ENCODE measurements around the gene ART4.

The ART4 gene

GRCh38 chr12:14843425-14843887 lies at the start of gene ART4:
TSS of gene ART4 (minus strand) at chr12:14843526. CDS start at chr12:14843113, 413 bp downstream.
- no peak for DNase-seq (ENCODE audit: low read depth in 2 of 3, low spot score in 1 of 3)

GRCh38 chr12:14892726-14893505 lies 49.6 kb upstream of the ART4 start:
- DNase-seq (ENCODE audit: low read depth in 2 of 3, low spot score in 1 of 3) = no peak

- no peak for DNase-seq (ENCODE audit: low read depth in 2 of 3, low spot score in 1 of 3)
Observed at GRCh38 chr12:14890701-14891100, 47.4 kb upstream of the ART4 start.

- DNase-seq (ENCODE audit: low read depth in 2 of 3, low spot score in 1 of 3) = no peak
Observed at GRCh38 chr12:14886271-14886670, 42.9 kb upstream of the ART4 start.

- DNase-seq (ENCODE audit: low read depth in 2 of 3, low spot score in 1 of 3) = no peak
Observed at GRCh38 chr12:14885718-14886221, 42.4 kb upstream of the ART4 start, which contains the start of gene MGP. TSS of gene MGP (minus strand) at chr12:14885854. CDS start at chr12:14885791, 63 bp downstream.

GRCh38 chr12:14884458-14884878 lies 41.1 kb upstream of the ART4 start:
- peak; percentile 55 for DNase-seq (ENCODE audit: low read depth in 2 of 3, low spot score in 1 of 3)

GRCh38 chr12:14883686-14884085 lies 40.4 kb upstream of the ART4 start:
- DNase-seq (ENCODE audit: low read depth in 2 of 3, low spot score in 1 of 3) = no peak

- no peak for DNase-seq (ENCODE audit: low read depth in 2 of 3, low spot score in 1 of 3)
Observed at GRCh38 chr12:14880890-14881453, 37.6 kb upstream of the ART4 start.

- no peak for DNase-seq (ENCODE audit: low read depth in 2 of 3, low spot score in 1 of 3)
Observed at GRCh38 chr12:14879222-14879933, 36.1 kb upstream of the ART4 start.

- DNase-seq (ENCODE audit: low read depth in 2 of 3, low spot score in 1 of 3) = no peak
Observed at GRCh38 chr12:14878488-14878887, 35.2 kb upstream of the ART4 start.

- DNase-seq (ENCODE audit: low read depth in 2 of 3, low spot score in 1 of 3) = no peak
Observed at GRCh38 chr12:14876833-14877232, 33.5 kb upstream of the ART4 start.

- DNase-seq (ENCODE audit: low read depth in 2 of 3, low spot score in 1 of 3) = no peak
Observed at GRCh38 chr12:14874882-14875281, 31.6 kb upstream of the ART4 start.

GRCh38 chr12:14873440-14874185 lies 30.3 kb upstream of the ART4 start:
- no peak for DNase-seq (ENCODE audit: low read depth in 2 of 3, low spot score in 1 of 3)

- no peak for DNase-seq (ENCODE audit: low read depth in 2 of 3, low spot score in 1 of 3)
Observed at GRCh38 chr12:14871886-14872285, 28.6 kb upstream of the ART4 start.

GRCh38 chr12:14871247-14871646 lies 27.9 kb upstream of the ART4 start:
- no peak for DNase-seq (ENCODE audit: low read depth in 2 of 3, low spot score in 1 of 3)

- no peak for DNase-seq (ENCODE audit: low read depth in 2 of 3, low spot score in 1 of 3)
Observed at GRCh38 chr12:14868916-14869506, 25.7 kb upstream of the ART4 start.

GRCh38 chr12:14860490-14860889 lies 17.2 kb upstream of the ART4 start:
- DNase-seq (ENCODE audit: low read depth in 2 of 3, low spot score in 1 of 3) = no peak

- DNase-seq (ENCODE audit: low read depth in 2 of 3, low spot score in 1 of 3) = no peak
Observed at GRCh38 chr12:14858513-14858912, 15.2 kb upstream of the ART4 start.

- DNase-seq (ENCODE audit: low read depth in 2 of 3, low spot score in 1 of 3) = no peak
Observed at GRCh38 chr12:14854586-14855183, 11.4 kb upstream of the ART4 start.

- DNase-seq (ENCODE audit: low read depth in 2 of 3, low spot score in 1 of 3) = no peak
Observed at GRCh38 chr12:14853961-14854360, 10.6 kb upstream of the ART4 start.

Measured in stimulated activated CD4-positive, alpha-beta T cell treated with anti-CD3 and anti-CD28 coated beads, Interleukin-12 subunit alpha, Interleukin-12 subunit beta, amount 100 ng/mL, for 48 hours (primary cell).